ENCODE data around the gene PTPRG. TPM values are rescaled to one million over a fixed set of nuclear protein-coding genes. Genes with fewer than 3 reads are reported as not detected.
A peak's percentile ranks its signal among the peaks of the same experiment; 100 is the strongest.

Gene PTPRG
- total and polyA plus RNA-seq, 2 experiments from 2014 or later: 24.4 to 131 TPM

- ATAC-seq: no peak
- peak overlapping the region; percentile 89 for H3K27ac Mint-ChIP-seq
Observed at GRCh38 chr3:61701011-61701410, 139.6 kb downstream of the PTPRG start.

More at GRCh38 chr3:61701011-61701410, 139.6 kb downstream of the PTPRG start:
- Histone ChIP-seq H3K27ac (ENCODE audit: low read depth) (peak overlapping the region; percentile 95), H3K4me2 (peak overlapping the region; percentile 25), H3K9me2 (ENCODE audit: insufficient read depth) (no peaks in the 10 kb centered on the region), H3K4me1 (ENCODE audit: insufficient read depth) (peaks cover 81% of the 10 kb centered on the region), H3F3A (replicated peaks; ENCODE audit: low read depth) (peaks cover 3% of the 10 kb centered on the region; the same call in 1 of the 2 replicates), H3K4me3 (no peak overlapping the region), H3K36me3 (ENCODE audit: insufficient read depth) (no peaks in the 10 kb centered on the region), H4K20me1 (replicated peaks; ENCODE audit: insufficient read depth) (no peaks in the 10 kb centered on the region), H3K79me2 (replicated peaks; ENCODE audit: insufficient read depth) (peaks cover 82% of the 10 kb centered on the region), H3K27me3 (ENCODE audit: insufficient read depth) (no peaks in the 10 kb centered on the region), H2AFZ (no peak overlapping the region)
- Mint-ChIP-seq H3K9me3 (no peaks in the 10 kb centered on the region), H3K4me1 (peaks cover 88% of the 10 kb centered on the region), H3K27me3 (ENCODE audit: insufficient read depth, low read depth, poor library complexity) (peaks cover 9% of the 10 kb centered on the region), H3K4me3 (no peak overlapping the region), H3K36me3 (ENCODE audit: low read depth) (peaks cover 9% of the 10 kb centered on the region; the same call in 1 of the 3 replicates)
- no peak for DNase-seq (ENCODE audit: low spot score)
- TF ChIP-seq ETS1 (IDR thresholded peaks at IDR 0.05) (no peak), CREB1 (CRISPR knock-in tag; IDR thresholded peaks at IDR 0.05; ENCODE audit: low read depth) (no peak), CTCF (conservative IDR thresholded peaks at IDR 0.05; ENCODE audit: low read depth in 2 of 2) (no peak), POLR2AphosphoS5 (IDR thresholded peaks at IDR 0.05; ENCODE audit: low read depth) (no peak), STAT1 (IDR thresholded peaks at IDR 0.05; ENCODE audit: unreplicated experiment) (no peak), EZH2 (IDR thresholded peaks at IDR 0.05; ENCODE audit: low read depth, unreplicated experiment) (no peak), ZNF462 (CRISPR knock-in tag; IDR thresholded peaks at IDR 0.05) (no peak), REST (IDR thresholded peaks at IDR 0.05; ENCODE audit: unreplicated experiment) (no peak), NANOG (IDR thresholded peaks at IDR 0.05; ENCODE audit: borderline replicate concordance) (no peak), ZNF114 (CRISPR knock-in tag; IDR thresholded peaks at IDR 0.05) (no peak), EZH2phosphoT487 (IDR thresholded peaks at IDR 0.05; ENCODE audit: unreplicated experiment) (no peak), JUNB (IDR thresholded peaks at IDR 0.05; ENCODE audit: unreplicated experiment) (no peak)

All from GM23338 (cell line).